ENCODE data around the gene CRK. TPM values are rescaled to one million over a fixed set of nuclear protein-coding genes. Genes with fewer than 3 reads are reported as not detected.

CRK gene
- total RNA-seq, 1 experiment from 2014 or later: 57.9 TPM

DNA sequence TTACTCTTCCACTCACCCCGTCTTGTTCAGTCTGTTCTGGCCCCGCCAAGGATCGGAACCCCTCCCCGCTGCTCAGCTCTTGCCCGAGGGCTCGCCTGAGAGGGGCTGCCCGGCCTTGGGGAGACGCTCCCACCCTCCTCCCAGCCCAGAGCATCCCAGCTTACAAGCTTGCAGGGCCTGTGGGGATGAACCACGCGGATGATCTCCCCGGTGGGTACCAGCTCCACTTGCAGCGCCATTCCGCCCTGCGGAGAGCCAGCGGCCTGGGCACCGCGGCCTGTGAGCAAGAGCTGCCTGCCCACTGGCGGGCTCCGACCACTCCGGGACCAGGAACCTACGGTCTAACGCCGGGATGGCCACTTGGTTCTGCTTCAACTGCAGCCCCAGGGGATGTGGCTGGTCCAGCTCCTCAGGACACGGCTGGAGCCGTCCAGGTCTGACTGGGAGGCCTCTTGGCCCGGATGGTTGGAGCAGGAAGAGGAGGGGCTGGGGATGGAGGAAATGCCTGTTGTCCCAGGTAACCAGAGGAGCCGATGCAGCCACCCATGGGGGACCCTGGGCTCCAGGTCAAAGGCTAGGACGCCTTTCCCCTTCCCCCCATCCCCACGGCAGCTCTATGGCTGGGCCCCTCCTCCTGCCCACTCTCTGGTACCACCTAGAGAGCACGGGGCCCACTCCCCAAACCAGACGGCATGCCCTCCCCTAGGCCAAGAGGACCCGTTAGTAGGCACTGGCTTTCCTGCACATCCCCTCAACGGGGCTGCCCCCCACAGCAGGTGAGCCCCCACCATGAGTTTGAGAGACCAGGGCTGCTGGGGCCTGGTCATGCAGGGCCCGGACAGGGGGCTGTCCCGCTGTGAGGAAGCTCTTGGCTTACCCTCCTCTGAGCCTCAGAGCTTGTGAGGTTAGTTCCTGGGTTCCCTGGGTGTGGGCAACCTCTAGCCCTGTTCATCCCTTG is 36.5 kb upstream of the CRK start, which contains the start of gene MYO1C:
Gene MYO1C (minus strand): TSS at position 438 of the 958 bp plus-strand sequence. CDS start 199 bp downstream, at position 239.
- H3F3A ChIP-seq (ENCODE audit: insufficient read depth, low read depth): peaks cover 50% of the 10 kb centered on the region; the same call in 1 of the 2 replicates
- H3K9me2 ChIP-seq (ENCODE audit: insufficient read depth): no peaks in the 10 kb centered on the region
- ChIA-PET POLR2A (ENCODE audit: unreplicated experiment) (interaction anchor here (0.6 kb wide), 3 partner anchors 11 to 147 kb away, joined by 3 to 5 read pairs (median 3); no protein-coding TSS in a partner anchor), CTCF (interaction anchor here (0.7 to 1.0 kb wide), 2 partner anchors 23 to 132 kb away, joined by 3 read pairs; no protein-coding TSS in a partner anchor)
- TF ChIP-seq EZH2 (IDR thresholded peaks at IDR 0.05; ENCODE audit: low read depth) (no peak), CTCF (conservative IDR thresholded peaks at IDR 0.05) (no peak)
- no peak within 1 kb of the TSS for H3K27ac ChIP-seq
- DNase-seq: no peak
- peak within 1 kb of the TSS; percentile 79 for H2AFZ ChIP-seq
- peak within 1 kb of the TSS; percentile 98 for H3K4me2 ChIP-seq
- intact Hi-C loops (cut with micrococcal nuclease; ENCODE audit: unreplicated experiment): no loop called here
- H3K4me1 ChIP-seq (replicated peaks; ENCODE audit: insufficient read depth): peaks cover 33% of the 10 kb centered on the region
- BruUV-seq (replicated peaks): no TSS peak
- H3K4me3 ChIP-seq: peak within 1 kb of the TSS; percentile 69; the same call in 1 of the 2 replicates
- H3K36me3 ChIP-seq (ENCODE audit: low read depth): no peaks in the 10 kb centered on the region
- peaks cover 24% of the 10 kb centered on the region for H3K79me2 ChIP-seq (ENCODE audit: low read depth)
- H4K20me1 ChIP-seq (ENCODE audit: insufficient read depth): no peaks in the 10 kb centered on the region
- H3K27me3 ChIP-seq (ENCODE audit: insufficient read depth, low read depth): no peaks in the 10 kb centered on the region
- no peaks in the 10 kb centered on the region for H3K9me3 ChIP-seq (ENCODE audit: insufficient read depth, low read depth)

DNA sequence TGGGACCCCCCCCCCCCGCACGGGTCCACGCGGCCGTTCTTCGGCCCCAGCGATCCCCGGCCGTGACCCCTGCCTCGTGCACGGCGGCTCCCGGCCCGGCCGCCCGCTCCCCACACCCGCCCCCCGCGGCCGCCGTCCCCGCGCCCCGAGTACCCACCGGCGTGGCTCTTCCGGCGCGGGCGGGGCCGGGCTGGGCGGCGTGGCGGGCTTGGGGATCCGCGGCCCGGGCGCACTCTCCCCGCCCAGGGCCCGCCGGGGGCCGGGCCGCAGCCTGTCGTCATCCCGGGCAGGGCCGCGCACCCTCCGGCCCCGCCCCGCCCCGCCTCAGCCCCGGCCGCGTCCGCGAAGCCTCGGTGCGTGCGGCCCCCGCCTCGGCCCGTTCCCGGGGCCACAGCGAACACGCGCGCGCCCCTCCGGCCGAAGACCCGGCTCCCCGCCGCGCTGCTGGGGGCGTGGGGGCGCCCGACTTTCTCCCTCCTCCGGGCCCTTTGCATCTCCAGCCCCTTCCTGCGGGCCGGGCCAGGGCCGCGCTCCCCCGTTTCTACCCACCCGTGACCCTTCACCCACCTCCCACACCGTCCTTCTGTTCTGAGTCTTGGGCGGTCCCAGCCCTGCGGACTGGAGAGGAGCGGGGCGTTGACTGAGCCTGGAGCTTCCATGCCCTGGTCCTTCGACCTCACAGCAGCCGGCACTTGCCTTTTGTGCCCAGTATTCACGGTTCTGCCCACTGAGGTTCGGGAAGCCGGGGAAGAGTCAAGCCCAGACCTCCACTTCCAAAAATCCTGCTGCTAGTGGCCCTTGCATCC is 35.6 kb upstream of the CRK start:
- Histone ChIP-seq H3K27ac (no peak overlapping the region), H3K4me2 (peak overlapping the region; percentile 98), H3K4me3 (peak overlapping the region; percentile 93), H2AFZ (peak overlapping the region; percentile 85), H3K79me2 (ENCODE audit: low read depth) (peaks cover 24% of the 10 kb centered on the region), H3K9me2 (ENCODE audit: insufficient read depth) (no peaks in the 10 kb centered on the region), H3K36me3 (ENCODE audit: low read depth) (no peaks in the 10 kb centered on the region), H3F3A (ENCODE audit: insufficient read depth, low read depth) (peaks cover 57% of the 10 kb centered on the region; the same call in 1 of the 2 replicates), H3K9me3 (ENCODE audit: insufficient read depth, low read depth) (no peaks in the 10 kb centered on the region), H3K27me3 (ENCODE audit: insufficient read depth, low read depth) (no peaks in the 10 kb centered on the region), H3K4me1 (replicated peaks; ENCODE audit: insufficient read depth) (peaks cover 41% of the 10 kb centered on the region), H4K20me1 (ENCODE audit: insufficient read depth) (no peaks in the 10 kb centered on the region)
- TF ChIP-seq EZH2 (IDR thresholded peaks at IDR 0.05; ENCODE audit: low read depth) (no peak), CTCF (conservative IDR thresholded peaks at IDR 0.05) (no peak)
- TSS peak; percentile 1 for BruUV-seq (replicated peaks)
- intact Hi-C loops (cut with micrococcal nuclease; ENCODE audit: unreplicated experiment): loop anchor here (1.0 kb wide), 1 partner anchor 126 kb away; no protein-coding TSS in a partner anchor
- ChIA-PET CTCF (interaction anchor here (1.0 kb wide), 1 partner anchor 24 kb away, joined by 3 read pairs; no protein-coding TSS in a partner anchor), POLR2A (ENCODE audit: unreplicated experiment) (no interaction called here)
- DNase-seq: peak in 1 of 2 experiments; percentile 65
